Osteocyte (in vitro differentiated cells): Measurements from ENCODE around the gene PHF21B. TPM values are rescaled to one million over a fixed set of nuclear protein-coding genes. Genes with fewer than 3 reads are reported as not detected.

Experiments used
- DNase-seq: peaks from one replicate; pipeline ENCODE4 v3.0.0; 2021; ENCODE audit warnings: mixed read lengths; ENCODE audit not compliant: unreplicated experiment; ENCODE audit errors: extremely low spot score
- H3K27ac Mint-ChIP-seq: one replicate; pipeline ENCODE4 v1.8.0; 2021; ENCODE audit warnings: mild to moderate bottlenecking, mixed read lengths; ENCODE audit not compliant: unreplicated experiment
- H3K27me3 Mint-ChIP-seq: one replicate; pipeline ENCODE4 v1.8.0; 2021; ENCODE audit warnings: mixed read lengths; ENCODE audit not compliant: unreplicated experiment
- H3K36me3 Mint-ChIP-seq: one replicate; pipeline ENCODE4 v1.8.0; 2021; ENCODE audit warnings: mixed read lengths; ENCODE audit not compliant: unreplicated experiment
- H3K4me1 Mint-ChIP-seq: one replicate; pipeline ENCODE4 v1.8.0; 2021; ENCODE audit warnings: mixed read lengths; ENCODE audit not compliant: unreplicated experiment
- H3K4me3 Mint-ChIP-seq: one replicate; pipeline ENCODE4 v1.8.0; 2021; ENCODE audit warnings: mild to moderate bottlenecking, moderate library complexity, mixed read lengths; ENCODE audit not compliant: unreplicated experiment
- H3K9me3 Mint-ChIP-seq: one replicate; pipeline ENCODE4 v1.8.0; 2021; ENCODE audit warnings: mixed read lengths; ENCODE audit not compliant: unreplicated experiment
- total RNA-seq: library from RNA; stranded (reverse); gene quantifications from 2 replicates; pipeline ENCODE4 v1.2.1, GENCODE V29; 2021
- TF ChIP-seq, protein P1 (sequence below): fragments of 200-600 bp; sonication (generic); IDR thresholded peaks from 2 replicates; pipeline ENCODE4 v1.5.0; 2021; ENCODE audit warnings: antibody characterized with exemption, mild to moderate bottlenecking, moderate library complexity

Gene PHF21B
- total RNA-seq, 1 donor from 2014 or later: 0.54 TPM

DNA sequence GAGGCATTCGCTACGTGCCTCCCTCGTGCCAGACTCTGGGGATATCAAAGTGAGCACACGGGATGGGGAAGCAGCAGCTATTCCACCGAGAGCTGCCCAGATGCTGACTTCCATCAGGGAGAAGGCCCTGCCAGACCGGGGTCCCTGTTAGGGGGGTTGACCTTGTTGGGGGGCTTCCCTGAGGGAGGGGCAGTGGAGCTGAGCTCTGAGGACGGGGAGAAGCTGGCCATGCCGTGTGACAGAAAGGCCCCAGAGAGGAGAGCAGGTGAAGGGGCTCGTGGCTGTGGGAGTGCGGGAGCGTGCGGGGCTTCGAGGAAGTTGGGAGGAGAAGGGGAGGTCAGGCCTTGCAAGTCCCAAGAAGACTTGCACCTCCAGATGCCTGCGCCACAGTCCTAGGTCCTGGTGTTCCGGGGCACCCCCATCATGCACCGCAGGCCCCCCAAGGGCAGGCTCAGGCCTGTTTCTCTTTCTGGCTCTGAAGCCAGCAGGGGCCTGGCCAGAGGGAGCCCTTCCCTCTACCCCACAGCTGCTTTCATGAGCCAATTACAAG is 163.0 kb downstream of the PHF21B start:
- TF ChIP-seq, protein P1, sequence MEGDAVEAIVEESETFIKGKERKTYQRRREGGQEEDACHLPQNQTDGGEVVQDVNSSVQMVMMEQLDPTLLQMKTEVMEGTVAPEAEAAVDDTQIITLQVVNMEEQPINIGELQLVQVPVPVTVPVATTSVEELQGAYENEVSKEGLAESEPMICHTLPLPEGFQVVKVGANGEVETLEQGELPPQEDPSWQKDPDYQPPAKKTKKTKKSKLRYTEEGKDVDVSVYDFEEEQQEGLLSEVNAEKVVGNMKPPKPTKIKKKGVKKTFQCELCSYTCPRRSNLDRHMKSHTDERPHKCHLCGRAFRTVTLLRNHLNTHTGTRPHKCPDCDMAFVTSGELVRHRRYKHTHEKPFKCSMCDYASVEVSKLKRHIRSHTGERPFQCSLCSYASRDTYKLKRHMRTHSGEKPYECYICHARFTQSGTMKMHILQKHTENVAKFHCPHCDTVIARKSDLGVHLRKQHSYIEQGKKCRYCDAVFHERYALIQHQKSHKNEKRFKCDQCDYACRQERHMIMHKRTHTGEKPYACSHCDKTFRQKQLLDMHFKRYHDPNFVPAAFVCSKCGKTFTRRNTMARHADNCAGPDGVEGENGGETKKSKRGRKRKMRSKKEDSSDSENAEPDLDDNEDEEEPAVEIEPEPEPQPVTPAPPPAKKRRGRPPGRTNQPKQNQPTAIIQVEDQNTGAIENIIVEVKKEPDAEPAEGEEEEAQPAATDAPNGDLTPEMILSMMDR: no peak
- Mint-ChIP-seq H3K27me3 (no peaks in the 10 kb centered on the region), H3K4me1 (no peaks in the 10 kb centered on the region), H3K36me3 (no peaks in the 10 kb centered on the region), H3K9me3 (peaks cover 6% of the 10 kb centered on the region), H3K27ac (no peak overlapping the region), H3K4me3 (no peak overlapping the region)
- DNase-seq: no peak

DNA sequence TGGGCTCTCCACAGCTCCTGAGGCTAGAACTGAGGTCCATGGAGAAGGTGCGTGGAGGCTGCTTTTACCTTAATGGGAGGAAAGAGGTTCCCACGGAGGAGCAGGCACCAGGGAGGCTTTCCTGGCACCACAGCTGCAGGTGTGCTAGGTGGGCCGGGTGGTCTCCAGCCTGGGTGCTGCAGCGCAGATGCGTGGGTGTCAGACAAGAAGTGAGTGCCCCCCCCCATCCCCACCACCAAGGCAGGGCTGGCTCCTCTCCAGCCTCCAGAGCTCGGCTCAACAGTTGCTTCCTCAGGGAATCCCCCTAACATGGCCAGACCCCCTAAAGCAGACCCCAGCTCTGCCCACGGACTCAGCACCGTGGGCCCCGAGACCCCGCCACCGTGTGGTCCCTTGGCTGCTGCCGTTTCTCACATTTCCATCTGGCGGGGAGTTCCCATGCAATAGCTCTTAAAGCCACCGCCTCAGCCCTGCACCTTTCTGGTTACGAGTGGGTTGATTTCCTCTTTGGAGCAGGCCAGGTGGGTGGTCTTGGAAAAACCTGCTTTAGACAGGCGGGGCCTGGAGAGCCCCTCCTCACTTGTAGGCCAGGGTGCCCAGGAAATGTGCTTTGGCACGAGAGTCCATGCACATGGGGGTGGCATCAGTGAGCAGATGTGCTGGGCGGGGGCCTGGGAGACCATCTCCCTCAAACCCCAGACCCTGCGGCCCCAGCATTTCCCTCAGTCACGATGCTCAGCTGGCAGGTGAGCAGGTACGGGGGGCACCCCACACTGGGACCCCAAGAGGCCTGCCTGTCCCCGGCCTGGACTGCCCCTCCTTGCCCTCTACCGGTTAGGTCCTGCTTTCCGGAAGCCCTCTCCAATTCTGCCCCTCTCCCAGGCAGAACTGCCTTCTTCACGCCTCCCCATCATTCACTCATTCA is 163.7 kb downstream of the PHF21B start:
- H3K36me3 Mint-ChIP-seq: no peaks in the 10 kb centered on the region
- TF ChIP-seq, protein P1: no peak
- no peak overlapping the region for H3K27ac Mint-ChIP-seq
- DNase-seq: no peak
- H3K27me3 Mint-ChIP-seq: no peaks in the 10 kb centered on the region
- H3K4me3 Mint-ChIP-seq: no peak overlapping the region
- H3K4me1 Mint-ChIP-seq: no peaks in the 10 kb centered on the region
- H3K9me3 Mint-ChIP-seq: peaks cover 6% of the 10 kb centered on the region

DNA sequence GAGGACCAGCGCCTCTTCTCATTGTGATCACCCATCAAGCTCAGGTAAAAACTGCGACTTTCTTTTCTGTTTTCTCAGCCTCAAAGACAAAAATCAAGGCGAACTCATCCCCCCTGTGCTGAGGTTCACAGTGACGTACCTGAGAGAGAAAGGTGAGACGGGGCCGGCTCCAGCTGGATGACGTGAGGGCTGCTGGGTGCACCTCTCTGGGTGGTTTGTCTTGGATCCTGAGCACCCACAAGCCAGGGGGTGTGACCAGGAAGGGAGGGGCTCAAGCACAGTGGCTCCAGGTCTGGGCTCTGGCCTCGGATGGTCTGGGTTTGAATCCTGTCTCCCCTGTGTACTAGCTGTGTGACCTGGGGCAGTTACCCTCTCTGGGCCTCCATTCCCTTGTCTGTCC is 164.6 kb downstream of the PHF21B start:
- Mint-ChIP-seq H3K4me1 (no peaks in the 10 kb centered on the region), H3K9me3 (peaks cover 6% of the 10 kb centered on the region), H3K27ac (no peak overlapping the region), H3K36me3 (no peaks in the 10 kb centered on the region), H3K27me3 (no peaks in the 10 kb centered on the region), H3K4me3 (no peak overlapping the region)
- no peak for DNase-seq
- TF ChIP-seq, protein P1: no peak

DNA sequence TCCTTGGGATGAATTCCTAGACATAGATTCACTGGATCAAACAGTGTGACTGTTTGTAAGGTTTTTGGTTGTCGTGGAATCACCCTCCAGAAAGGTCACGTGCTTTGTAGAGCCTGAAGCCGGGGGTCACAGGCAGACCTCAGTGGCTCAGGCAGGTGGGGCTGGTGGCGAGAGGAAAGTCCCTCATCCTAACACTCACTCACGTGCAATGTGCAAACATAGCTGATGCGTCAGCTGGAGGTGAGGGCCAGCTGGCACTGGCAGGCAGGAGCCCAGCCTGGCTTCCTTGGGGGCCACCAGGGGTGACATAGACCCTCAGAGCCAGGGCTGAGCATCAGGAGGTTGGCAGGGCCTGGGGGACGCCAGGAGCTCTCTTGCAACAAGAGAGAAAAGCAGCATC is 167.4 kb downstream of the PHF21B start:
- H3K27me3 Mint-ChIP-seq: no peaks in the 10 kb centered on the region
- no peak for DNase-seq
- H3K36me3 Mint-ChIP-seq: no peaks in the 10 kb centered on the region
- TF ChIP-seq, protein P1: no peak
- no peak overlapping the region for H3K4me3 Mint-ChIP-seq
- H3K4me1 Mint-ChIP-seq: no peaks in the 10 kb centered on the region
- peaks cover 6% of the 10 kb centered on the region for H3K9me3 Mint-ChIP-seq
- no peak overlapping the region for H3K27ac Mint-ChIP-seq

DNA sequence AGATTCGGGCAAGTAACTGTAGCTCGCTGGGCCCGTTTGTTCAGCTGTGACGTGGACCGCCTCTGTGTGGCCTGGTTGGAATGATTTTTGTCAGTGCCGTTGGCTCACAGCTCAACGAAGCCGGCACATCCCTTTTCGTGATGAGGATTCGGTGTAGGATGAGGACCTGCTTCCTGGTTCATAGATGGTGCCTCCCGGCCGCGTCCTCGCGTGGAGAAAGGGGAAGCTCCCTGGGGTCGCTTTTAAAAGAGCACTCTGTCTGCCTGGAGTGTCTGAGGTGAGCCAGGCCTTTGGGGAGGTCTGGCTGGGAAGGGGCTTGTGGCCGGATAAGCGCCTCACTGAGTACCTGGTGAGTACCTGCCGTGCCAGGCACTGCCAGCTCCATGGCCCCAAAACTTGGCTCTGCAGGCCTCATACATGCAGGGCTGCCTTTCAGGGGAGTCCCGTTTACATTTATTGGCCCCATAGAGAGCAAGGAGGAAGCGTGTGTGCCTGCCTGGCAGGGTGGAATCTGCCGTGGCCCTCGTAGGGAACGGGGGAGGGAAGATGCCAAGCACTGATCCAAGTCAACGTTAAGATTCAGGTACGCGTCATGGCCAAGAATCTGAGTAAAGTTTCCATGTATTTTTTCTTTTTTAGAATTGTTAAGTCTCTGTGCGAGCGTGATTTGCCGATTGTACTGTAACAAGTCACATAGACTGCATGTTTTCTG is 169.0 kb downstream of the PHF21B start:
- TF ChIP-seq, protein P1: no peak
- no peak for DNase-seq
- Mint-ChIP-seq H3K27me3 (peaks cover 2% of the 10 kb centered on the region), H3K9me3 (peaks cover 6% of the 10 kb centered on the region), H3K27ac (no peak overlapping the region), H3K4me3 (no peak overlapping the region), H3K4me1 (no peaks in the 10 kb centered on the region), H3K36me3 (no peaks in the 10 kb centered on the region)
